GM19372 (cell line): ENCODE data around the gene CST9.

ENCODE experiments used
- ATAC-seq: cut with Tn5 transposase; IDR thresholded peaks from one replicate; pipeline ENCODE4 v1.9.1; 2021; ENCODE audit warnings: mild to moderate bottlenecking, low read depth, moderate library complexity; ENCODE audit not compliant: unreplicated experiment

CST9 gene

GRCh38 chr20:23562721-23563342 is 42.9 kb downstream of the CST9 start:
- ATAC-seq, result no peak

DNA sequence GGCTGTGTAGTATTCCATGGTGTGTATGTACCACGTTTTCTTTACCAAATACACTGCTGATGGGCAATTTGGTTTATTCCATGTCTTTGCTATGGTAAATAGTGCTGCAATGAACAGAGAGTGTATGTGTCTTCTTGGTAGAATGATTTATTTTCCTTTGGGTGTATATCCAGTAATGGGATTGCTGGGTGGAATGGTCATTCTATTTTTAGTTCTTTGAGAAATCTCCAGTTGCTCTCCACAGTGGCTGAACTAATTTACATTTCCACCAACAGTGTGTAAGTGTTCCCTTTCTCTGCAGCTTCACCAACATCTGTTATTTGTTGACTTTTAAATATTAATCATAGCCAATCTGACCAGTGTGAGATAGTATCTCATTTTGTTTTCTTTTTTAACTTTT is 51.3 kb downstream of the CST9 start:
- ATAC-seq, result no peak
